ENCODE results near the gene ZNFX1.

DNA sequence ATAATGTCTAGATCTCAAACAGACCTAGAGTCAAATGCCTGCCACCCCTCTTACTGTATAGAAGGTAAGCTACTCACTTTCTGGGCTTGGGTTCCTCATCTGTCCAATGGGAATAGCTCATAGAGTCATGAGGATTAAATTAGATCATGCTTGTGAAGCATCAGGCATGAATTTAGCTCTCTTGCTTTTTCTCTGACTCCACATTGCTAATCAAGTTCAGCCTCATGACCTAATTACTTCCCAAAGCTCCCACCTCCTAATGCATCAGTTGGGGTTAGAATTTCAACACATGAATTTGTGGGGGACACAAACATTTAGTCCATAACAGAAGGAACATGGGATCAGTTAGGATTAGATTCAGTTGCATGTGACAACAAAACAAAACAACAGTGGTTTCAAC is 63.3 kb downstream of the ZNFX1 start:
- TF ChIP-seq, protein P1, sequence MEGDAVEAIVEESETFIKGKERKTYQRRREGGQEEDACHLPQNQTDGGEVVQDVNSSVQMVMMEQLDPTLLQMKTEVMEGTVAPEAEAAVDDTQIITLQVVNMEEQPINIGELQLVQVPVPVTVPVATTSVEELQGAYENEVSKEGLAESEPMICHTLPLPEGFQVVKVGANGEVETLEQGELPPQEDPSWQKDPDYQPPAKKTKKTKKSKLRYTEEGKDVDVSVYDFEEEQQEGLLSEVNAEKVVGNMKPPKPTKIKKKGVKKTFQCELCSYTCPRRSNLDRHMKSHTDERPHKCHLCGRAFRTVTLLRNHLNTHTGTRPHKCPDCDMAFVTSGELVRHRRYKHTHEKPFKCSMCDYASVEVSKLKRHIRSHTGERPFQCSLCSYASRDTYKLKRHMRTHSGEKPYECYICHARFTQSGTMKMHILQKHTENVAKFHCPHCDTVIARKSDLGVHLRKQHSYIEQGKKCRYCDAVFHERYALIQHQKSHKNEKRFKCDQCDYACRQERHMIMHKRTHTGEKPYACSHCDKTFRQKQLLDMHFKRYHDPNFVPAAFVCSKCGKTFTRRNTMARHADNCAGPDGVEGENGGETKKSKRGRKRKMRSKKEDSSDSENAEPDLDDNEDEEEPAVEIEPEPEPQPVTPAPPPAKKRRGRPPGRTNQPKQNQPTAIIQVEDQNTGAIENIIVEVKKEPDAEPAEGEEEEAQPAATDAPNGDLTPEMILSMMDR (IDR thresholded peaks at IDR 0.05) = no peak
- TF ChIP-seq POLR2A (IDR thresholded peaks at IDR 0.05) = no peak
